ENCODE data around the gene EML1.
A peak's percentile ranks its signal among the peaks of the same experiment; 100 is the strongest.

Gene EML1

DNA sequence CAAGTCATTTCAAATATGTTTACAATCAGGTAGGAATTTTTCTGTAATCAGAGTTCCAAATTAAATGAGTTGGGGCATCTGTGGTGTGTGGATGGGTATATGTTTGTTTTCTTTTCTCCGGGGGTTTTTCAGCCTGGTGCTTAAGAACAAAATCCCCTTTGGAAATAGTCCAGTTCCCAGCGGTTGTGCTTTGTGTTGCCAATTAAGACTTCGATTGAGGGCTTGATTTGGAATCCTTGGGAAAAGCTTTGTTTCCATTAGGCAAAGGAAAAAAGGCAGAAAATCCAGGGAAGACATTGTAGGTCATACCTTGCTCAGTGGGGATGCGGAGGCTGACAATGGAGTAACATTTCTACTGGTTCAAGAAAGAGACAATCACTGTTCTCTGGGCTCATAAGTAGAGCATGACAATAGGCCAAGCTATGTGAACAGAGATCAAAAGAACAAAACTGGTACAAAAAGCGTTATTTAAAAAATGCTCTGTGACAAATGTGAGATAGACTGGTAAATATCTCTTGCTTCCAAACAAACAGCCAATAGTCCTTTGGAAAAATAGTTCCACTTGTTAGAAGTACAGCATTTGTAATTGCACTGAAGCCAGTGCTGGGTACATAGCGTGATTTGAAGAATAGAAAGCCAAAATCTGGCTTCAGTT is 79.7 kb downstream of the EML1 start:
- H3K4me3 ChIP-seq (replicated peaks in 1 of 2; ENCODE audit: low read depth in 2 of 2, low read length in 2 of 2) = no peak overlapping the region
- no peak for TF ChIP-seq CTCF (IDR thresholded peaks at IDR 0.05; ENCODE audit: low read depth, low read length)
- DNase-seq (ENCODE audit: low read depth in 2 of 2) = no peak

- H3K4me3 ChIP-seq (replicated peaks in 1 of 2; ENCODE audit: low read depth in 2 of 2, low read length in 2 of 2) = no peak overlapping the region
- no peak for TF ChIP-seq CTCF (IDR thresholded peaks at IDR 0.05; ENCODE audit: low read depth, low read length)
- DNase-seq (ENCODE audit: low read depth in 2 of 2) = no peak
Measured at GRCh38 chr14:99873653-99874052, 80.4 kb downstream of the EML1 start.

DNA sequence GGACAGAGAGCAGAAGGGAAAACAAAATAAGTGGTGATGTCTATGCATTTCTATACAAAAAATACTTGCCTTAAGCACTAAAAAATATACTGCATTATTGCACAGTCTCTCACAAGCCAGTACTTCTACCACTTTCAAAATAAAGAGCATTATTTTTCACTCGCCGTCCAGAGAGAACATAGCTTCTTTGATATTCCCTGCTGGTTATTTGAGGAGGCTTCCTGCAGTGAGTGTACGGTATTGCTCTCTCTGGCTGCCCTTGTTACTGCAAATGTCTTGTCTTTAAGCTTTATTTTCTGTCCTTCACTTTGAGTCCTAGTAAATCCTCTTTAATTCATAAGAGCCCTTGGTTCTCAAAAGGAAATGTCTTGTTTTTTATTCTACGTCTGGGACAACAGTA is 81.1 kb downstream of the EML1 start:
- no peak overlapping the region for H3K4me3 ChIP-seq (replicated peaks in 1 of 2; ENCODE audit: low read depth in 2 of 2, low read length in 2 of 2)
- TF ChIP-seq CTCF (IDR thresholded peaks at IDR 0.05; ENCODE audit: low read depth, low read length) = no peak
- no peak for DNase-seq (ENCODE audit: low read depth in 2 of 2)

- H3K4me3 ChIP-seq (replicated peaks in 1 of 2; ENCODE audit: low read depth in 2 of 2, low read length in 2 of 2) = no peak overlapping the region
- peak in 1 of 2 donors; percentile 11 for DNase-seq (ENCODE audit: low read depth in 2 of 2)
- no peak for TF ChIP-seq CTCF (IDR thresholded peaks at IDR 0.05; ENCODE audit: low read depth, low read length)
Measured at GRCh38 chr14:99875421-99875820, 82.2 kb downstream of the EML1 start.

- H3K4me3 ChIP-seq (replicated peaks in 1 of 2; ENCODE audit: low read depth in 2 of 2, low read length in 2 of 2) = no peak overlapping the region
- no peak for TF ChIP-seq CTCF (IDR thresholded peaks at IDR 0.05; ENCODE audit: low read depth, low read length)
- no peak for DNase-seq (ENCODE audit: low read depth in 2 of 2)
Measured at GRCh38 chr14:99875836-99876235, 82.6 kb downstream of the EML1 start.

DNA sequence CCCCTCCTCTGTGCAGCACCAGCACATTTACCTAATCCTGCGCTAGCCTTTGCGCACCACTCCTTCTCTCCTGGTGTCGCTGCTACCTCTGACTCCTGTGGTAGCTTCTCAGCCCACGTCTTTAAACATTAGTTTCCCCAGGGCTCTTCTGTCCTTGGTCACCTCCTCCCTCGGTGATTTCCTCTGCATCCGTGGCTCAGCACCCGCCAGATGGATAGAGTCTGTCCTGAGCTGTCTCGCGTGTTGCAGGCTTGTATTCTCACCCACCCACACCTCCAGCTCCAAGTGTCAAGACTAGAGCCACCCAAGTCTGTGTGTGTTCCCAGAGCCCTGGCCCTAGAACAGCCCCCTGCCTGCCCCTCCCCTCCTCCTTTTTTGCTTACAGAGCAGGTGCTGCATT is 83.2 kb downstream of the EML1 start:
- TF ChIP-seq CTCF (IDR thresholded peaks at IDR 0.05; ENCODE audit: low read depth, low read length) = no peak
- no peak for DNase-seq (ENCODE audit: low read depth in 2 of 2)
- no peak overlapping the region for H3K4me3 ChIP-seq (replicated peaks in 1 of 2; ENCODE audit: low read depth in 2 of 2, low read length in 2 of 2)

GRCh38 chr14:99878563-99878962 is 85.3 kb downstream of the EML1 start:
- DNase-seq (ENCODE audit: low read depth in 2 of 2) = no peak
- no peak overlapping the region for H3K4me3 ChIP-seq (replicated peaks in 1 of 2; ENCODE audit: low read depth in 2 of 2, low read length in 2 of 2)
- no peak for TF ChIP-seq CTCF (IDR thresholded peaks at IDR 0.05; ENCODE audit: low read depth, low read length)

All from cardiac fibroblast (primary cell).